CD14-positive monocyte (primary cell): Measurements from ENCODE around the gene INPP1. TPM values are rescaled to one million over a fixed set of nuclear protein-coding genes. Genes with fewer than 3 reads are reported as not detected.

Experiments
- DNase-seq, 3 donors: peaks; one replicate each; pipeline ENCODE4 v3.0.0-alpha.2; 2011 to 2022
- H2AFZ ChIP-seq: 2 replicates; pipeline ENCODE4 v1.6.0; 2012; ENCODE audit warnings: mild to moderate bottlenecking, low read depth, low read length, inconsistent platforms; ENCODE audit not compliant: insufficient read depth, poor library complexity, severe bottlenecking
- H3K27ac ChIP-seq, 2 donors: 1 replicate in 1 of 2; 2 replicates in 1 of 2; pipeline ENCODE4 v1.5.1; 2012 to 2013; ENCODE audit warnings: low read length in 2 of 2, control low read depth in 1 of 2, inconsistent platforms in 1 of 2, low read depth in 1 of 2, mild to moderate bottlenecking in 1 of 2
- H3K27me3 ChIP-seq, 2 donors: one replicate each; pipeline versions ENCODE4 v1.6.0 to v1.6.1; 2011 to 2013; ENCODE audit warnings: low read length in 2 of 2; ENCODE audit not compliant: control insufficient read depth in 2 of 2, insufficient read depth in 2 of 2
- H3K36me3 ChIP-seq, 2 donors: replicated peaks in 1 of 2; 1 replicate in 1 of 2; 2 replicates in 1 of 2; pipeline versions ENCODE4 v1.5.1 to v1.6.1; 2012 to 2013; ENCODE audit warnings: low read length in 2 of 2, control low read depth in 1 of 2, inconsistent platforms in 1 of 2, mild to moderate bottlenecking in 1 of 2; ENCODE audit not compliant: insufficient read depth in 2 of 2, control insufficient read depth in 1 of 2
- H3K4me1 ChIP-seq, 2 donors: 1 replicate in 1 of 2; 2 replicates in 1 of 2; pipeline versions ENCODE4 v1.5.1 to v1.6.1; 2012 to 2013; ENCODE audit warnings: low read length in 2 of 2, control low read depth in 1 of 2, inconsistent platforms in 1 of 2, mild to moderate bottlenecking in 1 of 2, moderate library complexity in 1 of 2; ENCODE audit not compliant: insufficient read depth in 2 of 2, control insufficient read depth in 1 of 2
- H3K4me2 ChIP-seq: replicated peaks from 2 replicates; pipeline ENCODE3; 2012; ENCODE audit warnings: low read length, moderate library complexity, mild to moderate bottlenecking; ENCODE audit not compliant: poor library complexity, severe bottlenecking; ENCODE audit errors: extremely low read depth
- H3K4me3 ChIP-seq, 3 experiments: fragments of 200-600 bp in 1 of 3; sonication (generic) in 1 of 3; replicated peaks in 1 of 3; 1 replicate in 2 of 3; 2 replicates in 1 of 3; pipeline ENCODE4 v1.5.1; 2011 to 2013; ENCODE audit warnings: low read length in 3 of 3, mild to moderate bottlenecking in 3 of 3, control low read depth in 2 of 3, low read depth in 2 of 3, inconsistent platforms in 1 of 3, moderate library complexity in 1 of 3
- H3K79me2 ChIP-seq: 2 replicates; pipeline ENCODE4 v1.6.0; 2012; ENCODE audit warnings: mild to moderate bottlenecking, control low read depth, inconsistent platforms, low read length, moderate library complexity; ENCODE audit not compliant: insufficient read depth
- H3K9ac ChIP-seq: 2 replicates; pipeline ENCODE4 v1.6.0; 2017; ENCODE audit warnings: low read length, mild to moderate bottlenecking; ENCODE audit not compliant: insufficient read depth, poor library complexity, severe bottlenecking
- H3K9me3 ChIP-seq, 2 donors: replicated peaks in 1 of 2; 1 replicate in 1 of 2; 2 replicates in 1 of 2; pipeline versions ENCODE4 v1.5.1 to v1.6.1; 2012 to 2013; ENCODE audit warnings: low read length in 2 of 2, control low read depth in 1 of 2; ENCODE audit not compliant: control insufficient read depth in 1 of 2, insufficient read depth in 1 of 2
- H4K20me1 ChIP-seq: 2 replicates; pipeline ENCODE4 v1.6.0; 2012; ENCODE audit warnings: mild to moderate bottlenecking, low read length, control low read depth, moderate library complexity; ENCODE audit not compliant: insufficient read depth
- H3K27ac Mint-ChIP-seq, 7 donors: one replicate each; pipeline ENCODE4 v1.8.0; 2020; ENCODE audit warnings: mild to moderate bottlenecking in 7 of 7, mixed read lengths in 7 of 7, moderate library complexity in 6 of 7, inconsistent platforms in 2 of 7
- H3K27me3 Mint-ChIP-seq, 3 donors: one replicate each; pipeline ENCODE4 v1.8.0; 2021 to 2022; ENCODE audit warnings: low read depth in 3 of 3, mild to moderate bottlenecking in 3 of 3, mixed read lengths in 3 of 3, moderate library complexity in 3 of 3, inconsistent platforms in 1 of 3
- H3K36me3 Mint-ChIP-seq, 2 donors: one replicate each; pipeline ENCODE4 v1.8.0; 2020; ENCODE audit warnings: mixed read lengths in 2 of 2, inconsistent platforms in 1 of 2, mild to moderate bottlenecking in 1 of 2
- H3K4me1 Mint-ChIP-seq: one replicate; pipeline ENCODE4 v1.8.0; 2020; ENCODE audit warnings: mild to moderate bottlenecking, mixed read lengths
- H3K4me3 Mint-ChIP-seq, 2 donors: one replicate each; pipeline ENCODE4 v1.8.0; 2020; ENCODE audit warnings: mild to moderate bottlenecking in 2 of 2, mixed read lengths in 2 of 2, moderate library complexity in 1 of 2
- H3K9me3 Mint-ChIP-seq, 7 donors: one replicate each; pipeline ENCODE4 v1.8.0; 2020 to 2022; ENCODE audit warnings: mixed read lengths in 7 of 7, mild to moderate bottlenecking in 6 of 7, moderate library complexity in 6 of 7, inconsistent platforms in 2 of 7
- WGBS: methylation state at CpG from one replicate; pipeline ENCODE4 v1.1.5; 2013; ENCODE audit warnings: missing lambda C conversion rate; ENCODE audit not compliant: insufficient coverage; 5-methylcytosine and 5-hydroxymethylcytosine counted together
- intact Hi-C, 2 donors: fragments of 100-400 bp; cut with micrococcal nuclease; formaldehyde crosslinking; loops; one replicate each; pipeline versions ENCODE4 v1.15.0 to v1.15.1; 2023
- polyA plus RNA-seq, 3 donors: library from polyadenylated mRNA; depleted of rRNA in 1 of 3; unstranded in 2 of 3; stranded (reverse) in 1 of 3; fragments of 300-500 nt in 2 of 3; fragments of >200 nt in 1 of 3; fragmentation: Illumina TruSeq in 2 of 3; gene quantifications; 1 replicate in 2 of 3; 2 replicates in 1 of 3; pipeline ENCODE4 v1.2.3, GENCODE V29; 2012 to 2021
- TF ChIP-seq, protein P1 (sequence below): fragments of 200-600 bp; IDR thresholded peaks from one replicate; pipeline ENCODE4 v1.8.0; 2022; ENCODE audit warnings: antibody characterized with exemption, mild to moderate bottlenecking

Gene INPP1
- polyA plus RNA-seq, 3 donors, result 8.9 to 17.8 (median 13.3) TPM

DNA sequence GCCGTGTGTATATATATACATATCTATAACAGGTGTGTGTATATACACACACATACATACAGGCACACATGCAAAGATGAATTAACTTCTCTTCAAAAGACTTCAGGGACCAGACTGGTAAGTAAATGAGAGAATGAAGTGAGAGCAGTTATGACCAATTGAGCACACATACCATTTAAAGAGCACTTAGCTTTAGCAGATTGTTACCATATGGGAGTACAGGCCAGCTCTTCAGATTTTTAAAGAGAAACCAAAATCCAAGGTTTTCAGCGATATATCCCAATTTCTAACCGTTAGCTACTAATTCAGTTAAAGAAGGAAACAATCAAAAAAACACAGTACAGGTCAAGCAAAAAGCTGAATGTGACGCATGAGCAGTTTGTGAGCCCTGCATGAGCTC, 23.7 kb downstream of the INPP1 start:
- Mint-ChIP-seq H3K9me3 (no peaks in the 10 kb centered on the region), H3K4me3 (no peak overlapping the region), H3K27me3 (peaks cover 0 to 1% (median 0%) of the 10 kb centered on the region in 3 donors), H3K36me3 (peaks cover 28 to 51% of the 10 kb centered on the region in 2 donors), H3K4me1 (no peaks in the 10 kb centered on the region), H3K27ac (no peak overlapping the region)
- Histone ChIP-seq H3K9ac (no peak overlapping the region), H4K20me1 (no peaks in the 10 kb centered on the region), H2AFZ (no peak overlapping the region), H3K4me2 (no peak overlapping the region), H3K79me2 (no peaks in the 10 kb centered on the region), H3K27ac (no peak overlapping the region), H3K27me3 (no peaks in the 10 kb centered on the region), H3K4me3 (no peak overlapping the region), H3K36me3 (peaks cover 49 to 93% of the 10 kb centered on the region in 2 donors), H3K4me1 (no peaks in the 10 kb centered on the region), H3K9me3 (no peaks in the 10 kb centered on the region)
- TF ChIP-seq, protein P1, sequence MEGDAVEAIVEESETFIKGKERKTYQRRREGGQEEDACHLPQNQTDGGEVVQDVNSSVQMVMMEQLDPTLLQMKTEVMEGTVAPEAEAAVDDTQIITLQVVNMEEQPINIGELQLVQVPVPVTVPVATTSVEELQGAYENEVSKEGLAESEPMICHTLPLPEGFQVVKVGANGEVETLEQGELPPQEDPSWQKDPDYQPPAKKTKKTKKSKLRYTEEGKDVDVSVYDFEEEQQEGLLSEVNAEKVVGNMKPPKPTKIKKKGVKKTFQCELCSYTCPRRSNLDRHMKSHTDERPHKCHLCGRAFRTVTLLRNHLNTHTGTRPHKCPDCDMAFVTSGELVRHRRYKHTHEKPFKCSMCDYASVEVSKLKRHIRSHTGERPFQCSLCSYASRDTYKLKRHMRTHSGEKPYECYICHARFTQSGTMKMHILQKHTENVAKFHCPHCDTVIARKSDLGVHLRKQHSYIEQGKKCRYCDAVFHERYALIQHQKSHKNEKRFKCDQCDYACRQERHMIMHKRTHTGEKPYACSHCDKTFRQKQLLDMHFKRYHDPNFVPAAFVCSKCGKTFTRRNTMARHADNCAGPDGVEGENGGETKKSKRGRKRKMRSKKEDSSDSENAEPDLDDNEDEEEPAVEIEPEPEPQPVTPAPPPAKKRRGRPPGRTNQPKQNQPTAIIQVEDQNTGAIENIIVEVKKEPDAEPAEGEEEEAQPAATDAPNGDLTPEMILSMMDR, result no peak
- no peak for DNase-seq
- WGBS, result 95% methylated on average over 3 of the region's 4 CpGs
- intact Hi-C loops, result no loop called here

DNA sequence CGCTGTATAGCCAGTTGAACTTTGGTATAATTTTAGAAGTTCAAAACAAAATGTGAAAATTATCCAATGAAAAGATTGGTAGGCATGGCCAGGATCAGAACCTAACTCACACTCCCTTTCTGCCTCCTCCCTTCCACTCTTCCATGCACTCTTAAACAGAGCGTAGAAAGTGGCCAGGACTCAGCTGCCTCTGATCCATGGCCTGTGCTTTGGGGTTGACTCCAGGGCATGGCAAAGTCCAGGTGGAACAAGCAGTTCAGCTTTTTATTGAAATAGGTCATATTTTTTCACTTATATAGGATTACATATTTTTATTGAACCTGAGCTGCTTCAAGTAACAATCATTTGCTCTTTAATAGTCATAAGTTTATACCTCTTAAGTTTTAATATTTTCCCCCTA, 26.2 kb downstream of the INPP1 start:
- Mint-ChIP-seq H3K27ac (no peak overlapping the region), H3K27me3 (peaks cover 0 to 1% (median 0%) of the 10 kb centered on the region in 3 donors), H3K36me3 (peaks cover 10 to 40% of the 10 kb centered on the region in 2 donors), H3K9me3 (no peaks in the 10 kb centered on the region), H3K4me3 (no peak overlapping the region), H3K4me1 (no peaks in the 10 kb centered on the region)
- Histone ChIP-seq H3K4me2 (no peak overlapping the region), H3K4me1 (no peaks in the 10 kb centered on the region), H3K4me3 (no peak overlapping the region), H3K9ac (no peak overlapping the region), H3K27ac (no peak overlapping the region), H3K36me3 (peaks cover 40 to 69% of the 10 kb centered on the region in 2 donors), H2AFZ (no peak overlapping the region), H4K20me1 (no peaks in the 10 kb centered on the region), H3K9me3 (no peaks in the 10 kb centered on the region), H3K27me3 (no peaks in the 10 kb centered on the region), H3K79me2 (no peaks in the 10 kb centered on the region)
- TF ChIP-seq, protein P1, result no peak
- no CpG with 5 or more reads among the region's 2 CpGs for WGBS
- intact Hi-C loops, result loop anchor here in 1 of 2 donors (5.0 kb wide), 1 partner anchor 277 kb away; no protein-coding TSS in a partner anchor
- DNase-seq, result no peak
